ENCODE data around the gene NDUFAF2.
"Not testable (repeated sequence)": the region's sequence is repeated elsewhere in the genome, so short reads cannot be mapped to it uniquely, and the experiment has no call there.

Gene NDUFAF2

GRCh38 chr5:61178702-61179101 lies 233.7 kb downstream of the NDUFAF2 start:
- no peak for DNase-seq (ENCODE audit: low spot score)

GRCh38 chr5:61180886-61181285 lies 235.9 kb downstream of the NDUFAF2 start:
- DNase-seq (ENCODE audit: low spot score): no peak

GRCh38 chr5:61182449-61182848 lies 237.4 kb downstream of the NDUFAF2 start:
- DNase-seq (ENCODE audit: low spot score): no peak

DNA sequence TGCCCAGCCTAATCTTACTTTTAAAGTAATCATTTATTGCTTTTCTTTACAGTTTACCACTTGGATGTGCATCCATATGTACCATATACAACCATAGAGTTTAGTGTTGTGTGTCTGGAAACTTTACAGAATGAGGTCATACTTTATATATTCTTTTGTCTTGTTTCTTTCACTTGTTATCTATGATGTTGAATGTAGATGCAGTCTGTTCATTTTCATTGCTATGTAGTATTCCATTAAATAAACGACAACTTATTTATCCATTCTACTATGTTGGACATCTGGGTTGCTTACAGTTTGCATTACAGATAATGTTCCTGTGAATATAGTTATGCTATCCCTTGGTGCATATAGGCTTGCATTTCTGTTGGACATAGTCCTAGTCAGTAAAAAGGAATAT lies 238.5 kb downstream of the NDUFAF2 start:
- DNase-seq (ENCODE audit: low spot score): no peak

DNA sequence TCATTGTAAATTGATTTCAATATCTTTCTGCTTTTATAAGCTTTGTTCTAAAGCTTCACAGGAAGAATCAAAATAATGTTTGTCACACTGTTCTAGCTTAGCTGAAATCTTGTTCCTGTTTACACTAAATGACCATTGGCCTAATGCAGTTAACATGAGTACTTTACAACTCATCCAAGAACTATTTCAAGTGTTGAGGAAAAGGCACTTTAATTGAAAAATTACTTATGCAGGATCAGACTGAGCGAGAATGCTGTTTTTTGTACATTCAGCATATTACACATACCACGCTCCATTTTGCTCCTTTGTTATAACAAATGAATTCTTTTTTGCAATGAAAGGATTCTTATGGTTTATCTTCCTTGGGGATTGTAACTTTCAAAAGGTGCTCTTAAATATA lies 239.7 kb downstream of the NDUFAF2 start:
- DNase-seq (ENCODE audit: low spot score): no peak

- no peak for DNase-seq (ENCODE audit: low spot score)
Observed at GRCh38 chr5:61186634-61187033, 241.6 kb downstream of the NDUFAF2 start.

DNA sequence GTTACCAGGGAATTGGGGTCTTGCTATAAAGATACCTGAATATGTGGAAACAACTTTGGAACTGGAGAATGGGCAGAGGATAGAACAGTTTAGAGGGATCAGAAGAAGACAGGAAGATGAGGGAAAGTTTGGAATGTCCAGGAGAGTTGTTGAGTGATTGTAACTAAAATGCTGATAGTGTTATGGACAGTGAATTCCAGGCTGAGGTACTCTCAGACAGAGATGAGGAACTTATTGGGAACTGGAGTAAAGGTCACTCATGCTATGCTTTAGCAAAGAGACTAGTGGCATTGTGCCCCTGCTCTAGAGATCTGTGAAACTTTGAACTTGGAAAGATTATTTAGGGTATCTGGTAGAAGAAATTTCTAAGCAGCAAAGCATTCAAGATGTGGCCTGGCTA lies 242.3 kb downstream of the NDUFAF2 start:
- DNase-seq (ENCODE audit: low spot score): not testable (repeated sequence)

GRCh38 chr5:61187826-61188225 lies 242.8 kb downstream of the NDUFAF2 start:
- DNase-seq (ENCODE audit: low spot score): not testable (repeated sequence)

DNA sequence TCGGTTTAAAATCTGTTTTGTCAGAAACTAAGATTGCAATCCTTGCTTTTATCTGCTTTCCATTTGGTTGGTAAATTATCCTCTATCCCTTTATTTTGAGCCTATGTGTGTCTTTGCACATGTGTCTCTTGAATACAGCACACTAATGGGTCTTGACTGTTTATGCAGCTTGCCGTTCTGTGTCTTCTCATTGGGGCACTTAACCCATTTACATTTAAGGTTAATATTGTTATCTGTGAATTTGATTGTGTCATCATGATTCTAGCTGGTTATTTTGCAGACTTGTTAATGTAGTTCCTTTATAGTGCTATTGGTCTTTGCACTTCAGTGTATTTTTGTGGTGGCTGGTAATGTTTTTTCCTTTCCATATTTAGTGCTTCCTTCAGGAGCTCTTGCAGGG lies 253.6 kb downstream of the NDUFAF2 start:
- DNase-seq (ENCODE audit: low spot score): no peak

DNA sequence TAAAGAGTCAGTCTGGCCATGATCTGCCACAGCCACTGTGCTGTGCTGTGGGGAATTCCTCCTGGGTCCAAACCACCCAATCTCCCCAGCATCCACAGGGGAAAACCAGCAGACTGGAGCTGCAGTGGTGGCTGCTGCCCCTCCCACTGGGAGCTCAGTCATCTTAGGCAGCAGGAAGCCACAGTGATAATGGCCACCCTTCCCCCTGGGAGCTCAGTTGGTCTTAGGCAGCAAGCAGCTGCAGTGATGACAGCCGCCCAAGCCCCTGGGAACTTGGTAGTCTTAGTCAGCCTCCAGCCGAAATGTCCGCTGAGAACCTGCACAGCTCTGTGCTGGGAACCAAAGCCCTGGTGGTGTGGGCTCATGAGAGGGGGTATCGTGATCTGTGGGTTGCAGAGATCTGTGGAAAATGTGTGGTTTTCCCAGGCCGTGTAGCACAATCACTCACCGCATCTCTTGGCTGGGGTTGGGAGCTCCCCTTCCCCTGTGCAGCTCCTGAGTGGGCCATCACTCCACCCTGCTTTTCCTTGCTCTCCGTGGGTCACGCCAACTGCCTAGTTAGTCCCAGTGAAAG lies 255.7 kb downstream of the NDUFAF2 start:
- DNase-seq (ENCODE audit: low spot score): no peak

DNA sequence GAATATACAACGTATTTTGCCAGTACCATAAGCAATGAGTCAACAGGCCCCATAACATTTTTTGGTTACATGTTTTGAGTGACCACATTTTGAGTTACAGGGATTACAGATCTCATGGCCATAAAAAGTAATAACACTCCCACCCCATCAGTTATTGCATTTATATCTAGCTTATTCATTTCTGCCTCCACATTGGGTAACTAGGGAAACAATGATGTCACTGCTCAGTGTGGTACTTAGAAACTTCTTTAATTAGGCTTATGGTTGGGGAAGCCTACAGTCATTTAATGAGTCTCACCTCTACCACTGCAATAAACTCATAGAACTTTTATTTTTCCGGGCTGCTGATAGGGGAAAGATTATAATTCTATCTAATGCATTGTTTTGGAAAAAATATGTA lies 257.2 kb downstream of the NDUFAF2 start:
- DNase-seq (ENCODE audit: low spot score): no peak

All from NAMALWA (cell line).